Measurements from ENCODE around the gene UXS1.

The UXS1 gene

DNA sequence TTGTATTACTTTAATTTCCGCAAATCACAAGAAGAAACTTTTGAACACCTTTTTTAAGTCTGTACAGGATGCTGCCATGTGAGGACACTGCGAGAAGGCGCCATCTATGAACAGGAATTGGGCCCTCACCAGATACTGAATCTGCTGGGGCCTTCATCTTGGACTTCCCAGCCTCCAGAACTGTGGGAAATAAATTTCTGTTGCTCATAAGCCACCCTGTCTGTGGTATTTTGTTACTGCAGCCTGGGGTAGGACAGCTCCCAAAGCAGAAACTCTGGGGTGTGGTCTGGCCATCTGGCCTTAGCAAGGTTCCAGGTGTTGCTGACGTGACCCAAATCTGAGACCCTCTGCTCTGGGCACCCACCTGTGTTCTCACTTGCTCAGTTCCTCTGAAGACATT is 16.5 kb downstream of the UXS1 start:
- no peak for DNase-seq (ENCODE audit: extremely low read depth, low read depth)
- no peak for TF ChIP-seq CTCF (IDR thresholded peaks at IDR 0.05; ENCODE audit: low read depth, low read length)

DNA sequence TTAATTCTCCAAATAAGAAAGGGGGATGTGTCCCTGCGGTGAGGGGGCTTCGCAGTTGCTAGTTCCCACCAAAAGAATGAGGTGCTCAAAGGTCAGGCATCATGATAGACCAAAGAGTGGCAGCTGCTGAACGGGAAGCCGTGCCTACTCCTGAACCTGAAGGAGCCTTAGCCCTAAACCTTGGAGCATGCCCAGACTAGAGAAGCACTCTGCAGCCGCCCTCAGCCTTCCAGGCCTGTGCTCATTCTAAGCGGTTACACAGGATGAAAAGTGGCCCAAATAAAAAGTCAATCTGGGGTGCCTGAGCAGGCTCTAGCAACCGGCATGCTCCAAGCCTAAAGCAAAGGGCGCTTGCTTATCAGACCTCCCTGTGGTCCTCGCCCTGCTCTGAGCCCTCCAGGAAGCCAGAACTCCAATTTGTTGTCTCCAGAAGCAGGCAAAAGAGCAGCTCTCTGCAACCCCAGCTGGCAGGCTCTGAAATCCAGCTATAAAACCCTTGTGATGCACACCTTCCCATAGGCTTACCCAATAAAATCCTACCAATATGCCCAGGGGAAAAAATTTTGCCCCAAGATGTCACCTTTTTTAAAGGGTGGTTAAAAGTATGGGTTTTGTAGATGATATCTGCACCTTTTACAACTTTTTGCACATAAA is 17.5 kb downstream of the UXS1 start:
- DNase-seq (ENCODE audit: extremely low read depth, low read depth), result no peak
- no peak for TF ChIP-seq CTCF (IDR thresholded peaks at IDR 0.05; ENCODE audit: low read depth, low read length)

- DNase-seq (ENCODE audit: extremely low read depth, low read depth), result no peak
- TF ChIP-seq CTCF (IDR thresholded peaks at IDR 0.05; ENCODE audit: low read depth, low read length), result no peak
These were observed 18.8 kb downstream of the UXS1 start for GRCh38 chr2:106175086-106175850.

- DNase-seq (ENCODE audit: extremely low read depth, low read depth), result no peak
- no peak for TF ChIP-seq CTCF (IDR thresholded peaks at IDR 0.05; ENCODE audit: low read depth, low read length)
These were observed 20.0 kb downstream of the UXS1 start for GRCh38 chr2:106174056-106174455.

GRCh38 chr2:106172649-106173048 is 21.5 kb downstream of the UXS1 start:
- no peak for DNase-seq (ENCODE audit: extremely low read depth, low read depth)
- TF ChIP-seq CTCF (IDR thresholded peaks at IDR 0.05; ENCODE audit: low read depth, low read length), result no peak

DNA sequence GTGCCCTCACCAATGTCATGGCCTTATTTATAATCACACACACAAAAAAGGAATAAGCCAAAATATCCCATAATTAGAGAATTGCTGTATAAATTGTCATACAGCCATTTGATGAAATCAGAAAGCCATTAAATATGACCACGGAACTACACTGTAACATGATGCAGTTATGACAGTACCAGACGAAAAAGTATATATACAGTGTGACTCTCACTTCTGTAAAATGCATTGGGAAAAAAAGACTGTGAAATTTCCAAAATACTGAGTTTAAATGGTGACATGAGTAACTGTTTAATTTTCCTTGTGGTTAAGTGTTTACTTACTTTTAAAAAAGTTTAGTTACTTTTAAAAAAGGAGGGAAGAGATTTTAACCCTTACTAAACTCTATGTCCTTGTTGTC is 25.4 kb downstream of the UXS1 start:
- no peak for DNase-seq (ENCODE audit: extremely low read depth, low read depth)
- TF ChIP-seq CTCF (IDR thresholded peaks at IDR 0.05; ENCODE audit: low read depth, low read length), result no peak

GRCh38 chr2:106167067-106167466 is 27.0 kb downstream of the UXS1 start:
- TF ChIP-seq CTCF (IDR thresholded peaks at IDR 0.05; ENCODE audit: low read depth, low read length), result no peak
- DNase-seq (ENCODE audit: extremely low read depth, low read depth), result no peak
